ENCODE data around the gene HIVEP3. TPM values are rescaled to one million over a fixed set of nuclear protein-coding genes. Genes with fewer than 3 reads are reported as not detected.

Gene HIVEP3
- total RNA-seq, 2 donors from 2014 or later, result 8.0 to 27.6 TPM

DNA sequence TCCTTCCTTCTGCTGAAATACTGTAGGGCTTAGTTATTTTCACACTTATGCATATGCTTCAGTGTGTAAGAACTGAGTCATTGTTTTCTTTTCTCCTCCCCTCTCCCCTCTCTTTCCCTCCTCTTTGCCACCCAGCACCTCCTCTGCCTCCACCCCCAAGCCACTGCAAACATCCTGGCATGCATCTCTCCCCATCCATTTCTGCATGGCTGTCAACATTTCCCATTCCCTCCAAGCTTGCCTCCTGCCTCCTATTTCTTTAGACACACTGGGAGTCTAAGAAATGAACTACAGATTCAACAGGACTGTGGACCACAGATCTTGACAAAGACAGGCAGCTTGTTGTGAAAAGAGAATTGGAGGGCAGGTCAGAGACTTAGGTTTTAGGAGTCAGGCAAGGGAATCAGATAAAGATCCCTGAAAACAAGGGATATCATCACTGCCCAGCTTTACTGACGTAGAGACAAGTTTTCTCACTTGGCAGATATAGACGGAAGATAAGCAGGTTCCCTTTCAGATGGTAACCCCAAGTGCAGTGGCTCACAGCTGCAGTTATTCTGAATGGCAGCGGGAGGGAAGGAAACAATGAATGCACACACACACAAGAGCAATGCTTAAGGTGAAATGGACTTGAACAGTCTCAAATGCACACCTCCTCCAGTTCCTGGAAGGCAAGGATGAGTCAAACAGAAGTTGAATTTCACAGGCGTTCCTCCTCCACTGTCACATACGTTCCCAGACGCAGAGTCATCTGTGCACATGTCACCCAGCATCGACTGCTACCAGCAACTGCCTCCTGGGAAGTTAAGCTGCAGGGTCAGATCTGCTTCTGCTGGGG, 56.1 kb downstream of the HIVEP3 start:
- Mint-ChIP-seq H3K9me3 (no peaks in the 10 kb centered on the region), H3K36me3 (ENCODE audit: low read depth) (peaks cover 6% of the 10 kb centered on the region), H3K27ac (peak overlapping the region; percentile 82), H3K4me3 (peak overlapping the region; percentile 69), H3K27me3 (no peaks in the 10 kb centered on the region), H3K4me1 (peaks cover 28% of the 10 kb centered on the region)
- peak; percentile 97 for ATAC-seq (replicated peaks)

DNA sequence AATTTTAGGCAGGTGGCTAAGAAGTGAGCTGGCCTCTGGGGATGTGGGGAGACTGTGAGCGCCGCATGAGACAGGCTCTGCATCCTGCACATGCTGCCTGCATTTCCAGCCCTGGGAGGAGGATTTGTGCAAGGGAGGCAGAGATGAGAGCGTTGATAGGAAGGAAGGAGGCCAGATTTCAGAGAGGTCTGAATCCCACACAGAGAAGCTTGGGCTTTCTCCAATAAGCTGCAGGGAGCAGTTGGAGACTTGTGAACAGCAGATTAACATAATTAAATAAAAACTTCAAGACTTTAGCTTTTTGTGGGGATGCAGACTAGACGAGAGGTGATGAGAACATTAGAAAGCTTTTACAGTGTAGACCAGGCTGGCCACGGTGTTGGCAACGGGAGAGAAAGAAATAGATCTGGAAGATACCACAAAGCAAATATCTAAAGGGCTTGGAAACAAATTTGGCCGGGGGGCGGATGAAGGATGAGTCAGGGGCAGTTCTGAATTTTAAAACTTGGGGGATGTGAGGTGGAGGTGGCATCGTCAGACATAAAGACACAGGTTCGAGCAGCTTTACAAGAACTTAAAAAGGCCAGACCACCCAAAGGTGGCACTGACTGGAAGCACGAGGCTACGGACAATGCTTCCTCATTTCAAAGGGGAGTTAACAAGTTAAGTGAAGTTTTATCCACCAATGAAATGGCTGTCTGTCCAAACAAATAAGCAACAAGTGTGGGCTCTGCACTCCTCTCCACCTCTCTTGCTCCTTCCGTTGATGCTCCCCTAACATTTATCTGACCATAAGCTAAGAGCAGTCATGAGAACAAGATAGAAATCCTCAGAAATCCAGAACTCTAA, 57.0 kb downstream of the HIVEP3 start:
- no peak for ATAC-seq (replicated peaks)
- no peaks in the 10 kb centered on the region for H3K27me3 Mint-ChIP-seq
- H3K4me3 Mint-ChIP-seq, result peak overlapping the region; percentile 69
- H3K9me3 Mint-ChIP-seq, result no peaks in the 10 kb centered on the region
- H3K4me1 Mint-ChIP-seq, result peaks cover 28% of the 10 kb centered on the region
- peak overlapping the region; percentile 82 for H3K27ac Mint-ChIP-seq
- H3K36me3 Mint-ChIP-seq (ENCODE audit: low read depth), result peaks cover 6% of the 10 kb centered on the region

DNA sequence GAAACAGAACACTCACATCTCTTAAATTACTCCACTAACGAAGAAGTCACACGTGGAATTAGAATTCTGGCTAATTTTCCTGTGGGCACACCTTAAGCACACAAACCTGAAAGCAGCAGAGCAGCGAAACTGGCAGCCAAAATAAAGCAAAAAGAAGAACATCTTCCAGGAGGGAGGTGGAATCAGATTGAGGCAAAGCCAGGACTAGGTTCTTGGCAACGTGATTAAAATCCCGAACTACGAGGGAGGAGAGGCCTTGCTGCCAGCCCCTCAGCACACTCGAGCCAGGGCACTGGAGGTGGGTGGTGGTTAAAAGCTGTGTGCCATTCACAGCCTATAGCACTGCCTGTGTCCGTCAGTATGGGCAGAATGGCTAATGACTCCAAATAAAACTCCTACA, 58.0 kb downstream of the HIVEP3 start:
- no peaks in the 10 kb centered on the region for H3K27me3 Mint-ChIP-seq

DNA sequence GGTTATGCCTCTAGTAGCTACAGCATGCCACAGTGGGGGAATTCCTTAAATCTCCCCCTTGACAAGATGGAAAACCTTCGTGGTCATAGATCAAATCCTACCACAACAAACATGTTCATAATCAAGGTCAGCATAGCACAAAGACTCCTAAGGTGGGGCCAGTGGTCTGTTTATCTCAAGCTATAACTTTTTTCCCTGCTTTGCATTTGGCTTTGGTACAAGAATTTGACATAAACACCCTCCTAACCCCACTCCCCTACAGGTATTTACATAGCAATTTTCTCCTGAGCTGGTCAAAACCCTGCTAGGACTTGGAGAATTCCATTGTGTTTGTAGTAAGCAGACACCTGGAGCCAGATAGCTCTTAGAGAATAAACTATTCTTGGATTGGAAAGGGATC, 58.5 kb downstream of the HIVEP3 start:
- peaks cover 32% of the 10 kb centered on the region for H3K4me1 Mint-ChIP-seq
- H3K36me3 Mint-ChIP-seq (ENCODE audit: low read depth), result peaks cover 15% of the 10 kb centered on the region
- H3K4me3 Mint-ChIP-seq, result no peak overlapping the region
- no peaks in the 10 kb centered on the region for H3K27me3 Mint-ChIP-seq
- no peak for ATAC-seq (replicated peaks)
- H3K27ac Mint-ChIP-seq, result no peak overlapping the region
- no peaks in the 10 kb centered on the region for H3K9me3 Mint-ChIP-seq

More for the DNA sequence above, 58.0 kb downstream of the HIVEP3 start:
- peaks cover 32% of the 10 kb centered on the region for H3K4me1 Mint-ChIP-seq
- H3K27ac Mint-ChIP-seq, result no peak overlapping the region
- no peak overlapping the region for H3K4me3 Mint-ChIP-seq
- no peak for ATAC-seq (replicated peaks)
- H3K36me3 Mint-ChIP-seq (ENCODE audit: low read depth), result peaks cover 10% of the 10 kb centered on the region
- no peaks in the 10 kb centered on the region for H3K9me3 Mint-ChIP-seq

DNA sequence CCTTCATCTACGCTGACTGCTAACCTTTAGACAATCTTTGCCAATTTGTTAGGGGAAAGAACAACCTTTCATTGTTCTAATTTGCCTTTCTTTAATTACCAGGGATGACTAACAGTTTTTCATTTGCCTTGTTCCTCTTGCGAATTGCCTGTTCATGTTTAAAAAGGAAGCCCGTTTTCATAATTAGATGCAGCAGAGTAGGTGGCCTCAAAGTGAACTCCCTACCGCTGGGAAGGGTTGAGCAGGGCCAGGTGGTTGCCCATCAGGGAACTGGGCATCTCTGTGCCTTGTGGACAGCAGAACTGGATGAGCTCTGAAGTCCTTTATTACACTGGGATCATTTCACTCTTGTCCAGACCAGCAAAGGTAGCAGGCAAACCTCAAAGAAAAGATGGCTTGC, 59.0 kb downstream of the HIVEP3 start:
- ATAC-seq (replicated peaks), result no peak
- Mint-ChIP-seq H3K4me3 (no peak overlapping the region), H3K27ac (no peak overlapping the region), H3K9me3 (no peaks in the 10 kb centered on the region), H3K36me3 (ENCODE audit: low read depth) (peaks cover 15% of the 10 kb centered on the region), H3K27me3 (no peaks in the 10 kb centered on the region), H3K4me1 (peaks cover 32% of the 10 kb centered on the region)

DNA sequence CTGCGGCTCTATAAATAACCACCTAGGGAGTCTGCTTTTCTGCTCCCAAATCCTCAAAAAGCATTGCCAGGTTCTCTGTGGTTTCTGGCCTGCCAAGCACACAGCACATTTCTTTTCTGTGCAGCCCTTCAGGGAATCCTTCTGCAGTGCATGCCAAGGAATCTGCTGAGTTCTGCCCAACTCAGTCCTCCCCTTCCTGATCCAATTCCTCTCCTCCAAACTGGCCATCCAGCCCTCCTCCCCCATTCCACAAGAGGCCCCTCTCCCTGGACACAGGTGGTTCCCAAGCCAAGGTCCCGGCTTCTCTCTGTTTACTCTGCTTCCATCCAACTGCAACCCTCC, 61.8 kb downstream of the HIVEP3 start:
- Mint-ChIP-seq H3K9me3 (no peaks in the 10 kb centered on the region), H3K27me3 (no peaks in the 10 kb centered on the region), H3K4me3 (no peak overlapping the region), H3K4me1 (peaks cover 27% of the 10 kb centered on the region), H3K27ac (no peak overlapping the region), H3K36me3 (ENCODE audit: low read depth) (peaks cover 9% of the 10 kb centered on the region)
- ATAC-seq (replicated peaks), result no peak

DNA sequence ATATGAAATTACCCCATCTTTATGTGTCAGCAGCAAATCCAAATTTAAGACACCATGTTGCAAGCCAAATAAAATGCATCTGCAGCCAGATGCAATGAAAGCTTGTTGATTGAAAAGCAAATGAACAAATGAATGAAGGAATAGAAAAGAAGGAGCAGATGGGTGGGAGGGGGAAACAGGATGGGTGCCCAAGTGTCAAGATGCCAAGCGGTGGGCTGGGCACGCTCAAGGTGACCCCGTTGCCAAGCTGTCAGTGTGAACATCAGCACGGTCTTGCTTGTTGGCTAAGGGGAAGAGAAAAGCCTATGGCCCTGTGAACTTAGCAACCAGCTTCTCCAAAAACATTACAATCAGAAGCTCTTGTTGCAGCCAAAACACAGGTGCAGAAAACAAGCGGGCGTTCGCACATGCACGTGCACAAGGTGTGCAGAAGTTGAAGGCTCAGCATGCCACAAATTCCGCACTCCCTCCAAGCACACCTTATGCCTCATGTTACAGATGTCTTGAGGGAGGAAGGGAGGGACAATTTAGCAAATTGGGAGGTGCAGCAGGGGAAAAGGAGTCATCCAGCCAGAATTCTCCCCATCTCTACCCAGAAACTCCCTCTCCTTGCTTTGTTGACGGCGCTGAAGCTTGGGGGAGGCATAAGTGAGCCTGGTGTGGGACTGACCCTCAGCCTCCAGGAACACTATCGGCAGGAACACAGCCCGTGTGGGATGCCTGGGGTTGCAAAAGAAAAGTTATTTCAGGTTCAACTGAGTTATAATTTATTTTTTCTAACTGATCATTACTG, 62.4 kb downstream of the HIVEP3 start:
- Mint-ChIP-seq H3K4me1 (peaks cover 21% of the 10 kb centered on the region), H3K27ac (no peak overlapping the region), H3K4me3 (no peak overlapping the region), H3K27me3 (no peaks in the 10 kb centered on the region), H3K9me3 (no peaks in the 10 kb centered on the region), H3K36me3 (ENCODE audit: low read depth) (peaks cover 9% of the 10 kb centered on the region)
- no peak for ATAC-seq (replicated peaks)

DNA sequence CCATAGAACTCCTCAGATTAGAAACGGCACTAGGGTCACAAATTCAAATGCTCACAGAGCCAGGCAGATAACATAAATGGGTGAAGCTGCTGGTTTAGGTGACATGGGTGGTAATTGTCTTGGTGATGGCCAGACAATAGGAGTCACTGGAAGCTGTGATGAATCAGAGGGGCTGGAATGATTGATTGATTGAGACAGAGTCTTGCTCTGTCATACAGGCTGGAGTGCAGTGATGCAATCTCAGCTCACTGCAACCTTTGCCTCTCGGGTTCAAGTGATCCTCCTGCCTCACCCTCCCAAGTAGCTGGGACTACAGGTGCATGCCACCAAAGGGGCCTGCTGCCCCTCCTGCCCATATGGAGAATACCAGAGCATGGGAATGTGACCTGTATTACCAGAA, 63.0 kb downstream of the HIVEP3 start:
- no peak for ATAC-seq (replicated peaks)
- H3K27me3 Mint-ChIP-seq, result no peaks in the 10 kb centered on the region
- H3K4me3 Mint-ChIP-seq, result no peak overlapping the region
- H3K4me1 Mint-ChIP-seq, result peaks cover 23% of the 10 kb centered on the region
- no peaks in the 10 kb centered on the region for H3K9me3 Mint-ChIP-seq
- peaks cover 9% of the 10 kb centered on the region for H3K36me3 Mint-ChIP-seq (ENCODE audit: low read depth)
- H3K27ac Mint-ChIP-seq, result no peak overlapping the region

DNA sequence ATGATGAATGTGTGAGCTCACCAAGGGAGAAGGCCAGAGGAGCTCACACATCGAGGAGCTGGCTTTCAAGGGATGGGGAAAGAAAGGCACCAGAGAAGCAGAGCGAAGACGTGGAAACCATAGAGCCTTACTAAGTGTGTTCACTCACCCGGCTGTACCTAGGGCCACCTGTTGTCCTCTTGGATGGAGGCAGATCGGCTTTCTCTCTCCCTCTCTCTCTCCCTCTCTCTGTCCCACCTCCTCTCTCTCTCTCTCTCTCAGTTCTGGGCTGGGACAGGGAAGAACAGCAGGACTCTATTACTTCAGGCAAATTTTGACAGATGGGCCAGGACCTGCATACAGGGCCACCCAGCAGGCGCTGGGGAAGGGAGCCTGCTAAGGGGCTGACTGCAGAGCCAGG, 64.8 kb downstream of the HIVEP3 start:
- H3K4me1 Mint-ChIP-seq, result peaks cover 24% of the 10 kb centered on the region
- ATAC-seq (replicated peaks), result no peak

DNA sequence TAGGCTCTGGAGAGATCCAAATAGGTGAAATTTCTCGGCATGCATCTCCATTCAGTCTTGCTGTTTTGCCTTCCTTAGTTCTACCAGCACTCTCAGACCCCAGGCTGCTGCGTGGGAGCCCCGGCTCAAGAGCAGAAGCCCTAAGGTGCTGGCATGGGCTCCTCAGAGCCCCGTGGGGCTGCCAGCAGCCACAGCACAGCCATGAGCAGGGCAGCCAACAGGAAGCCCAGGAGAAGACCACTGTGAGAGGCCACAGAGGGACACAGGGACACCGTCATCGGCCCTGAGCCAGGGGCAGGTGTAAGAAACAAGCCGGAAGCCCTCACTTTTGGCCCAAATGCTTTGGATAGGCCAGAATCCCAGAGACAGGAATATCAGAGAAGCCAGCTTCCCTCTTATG, 66.6 kb downstream of the HIVEP3 start:
- Mint-ChIP-seq H3K4me1 (peaks cover 27% of the 10 kb centered on the region), H3K36me3 (ENCODE audit: low read depth) (peaks cover 14% of the 10 kb centered on the region), H3K4me3 (no peak overlapping the region), H3K27ac (no peak overlapping the region), H3K27me3 (no peaks in the 10 kb centered on the region), H3K9me3 (no peaks in the 10 kb centered on the region)
- ATAC-seq (replicated peaks), result no peak

More for the DNA sequence above, 64.8 kb downstream of the HIVEP3 start:
- peaks cover 9% of the 10 kb centered on the region for H3K36me3 Mint-ChIP-seq (ENCODE audit: low read depth)
- no peak overlapping the region for H3K4me3 Mint-ChIP-seq
- no peaks in the 10 kb centered on the region for H3K27me3 Mint-ChIP-seq
- H3K9me3 Mint-ChIP-seq, result no peaks in the 10 kb centered on the region
- H3K27ac Mint-ChIP-seq, result no peak overlapping the region

DNA sequence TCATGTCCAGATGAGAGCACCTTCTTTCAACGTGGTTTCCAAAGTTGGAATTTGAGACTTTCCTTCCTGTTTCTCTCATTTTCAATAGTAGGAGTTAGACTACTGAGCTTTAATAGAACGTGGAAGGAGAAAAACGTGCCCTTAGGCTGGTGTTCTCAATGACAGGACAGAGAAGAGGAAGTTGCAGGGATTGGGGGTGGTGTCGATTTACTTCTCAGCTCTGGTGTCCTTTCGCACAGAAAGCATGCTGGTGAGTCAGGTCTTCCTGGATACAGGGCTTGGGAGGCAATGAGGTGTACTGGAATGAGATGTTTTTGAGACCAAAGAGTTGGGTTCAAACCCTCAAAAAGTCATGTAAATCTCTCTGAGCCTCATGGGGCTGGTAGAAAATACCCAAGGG, 67.1 kb downstream of the HIVEP3 start:
- H3K36me3 Mint-ChIP-seq (ENCODE audit: low read depth), result peaks cover 14% of the 10 kb centered on the region
- no peak for ATAC-seq (replicated peaks)
- no peaks in the 10 kb centered on the region for H3K27me3 Mint-ChIP-seq
- H3K27ac Mint-ChIP-seq, result no peak overlapping the region
- peaks cover 32% of the 10 kb centered on the region for H3K4me1 Mint-ChIP-seq
- no peak overlapping the region for H3K4me3 Mint-ChIP-seq
- H3K9me3 Mint-ChIP-seq, result no peaks in the 10 kb centered on the region

DNA sequence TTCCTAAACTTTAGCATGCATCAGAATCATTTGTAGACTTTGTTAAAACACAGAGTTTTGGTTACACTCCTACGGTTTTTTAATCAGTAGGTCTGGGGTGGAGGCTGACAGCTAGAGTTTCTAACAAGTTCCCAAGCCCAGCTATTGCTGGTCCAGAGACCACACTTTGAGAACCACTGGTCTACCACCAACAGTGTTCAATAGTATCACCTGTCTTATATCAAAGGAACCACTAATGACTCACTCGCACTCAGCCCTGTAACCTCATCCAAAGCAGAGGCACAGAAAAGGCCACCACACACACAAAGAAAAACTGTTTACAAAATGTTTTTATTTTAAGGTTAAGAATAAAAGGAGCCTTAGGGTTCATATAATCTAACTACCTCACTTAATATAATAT, 68.7 kb downstream of the HIVEP3 start:
- no peak overlapping the region for H3K27ac Mint-ChIP-seq
- peaks cover 30% of the 10 kb centered on the region for H3K4me1 Mint-ChIP-seq
- peaks cover 5% of the 10 kb centered on the region for H3K36me3 Mint-ChIP-seq (ENCODE audit: low read depth)
- no peaks in the 10 kb centered on the region for H3K9me3 Mint-ChIP-seq
- peak overlapping the region; percentile 16 for H3K4me3 Mint-ChIP-seq
- peak; percentile 98 for ATAC-seq (replicated peaks)
- H3K27me3 Mint-ChIP-seq, result no peaks in the 10 kb centered on the region

DNA sequence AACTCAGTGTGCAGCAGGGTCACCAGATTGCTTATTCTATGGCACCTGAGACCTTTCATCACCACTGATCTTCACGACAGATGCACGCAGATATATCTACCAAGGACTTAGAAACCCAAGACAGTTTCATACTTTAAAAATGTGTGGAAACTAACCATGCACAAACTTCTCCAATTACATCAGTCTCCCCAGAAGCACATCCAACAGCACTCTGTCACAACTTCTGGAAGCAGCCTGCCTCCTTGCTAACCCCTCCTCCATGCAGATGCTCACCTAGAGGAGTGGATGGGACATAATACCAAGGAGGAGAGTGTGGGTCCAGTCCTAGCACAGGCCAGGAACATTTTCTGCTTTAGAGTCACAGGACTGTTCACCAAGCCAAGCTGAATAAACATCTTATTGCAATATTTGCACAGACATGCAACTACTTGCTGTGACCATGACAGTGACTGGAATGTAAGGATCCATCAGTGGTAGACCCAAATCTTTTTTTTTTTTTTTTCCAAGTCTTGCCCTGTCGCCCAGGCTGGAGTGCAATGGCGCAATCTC, 69.4 kb downstream of the HIVEP3 start:
- peaks cover 33% of the 10 kb centered on the region for H3K4me1 Mint-ChIP-seq
- H3K4me3 Mint-ChIP-seq, result no peak overlapping the region
- no peak overlapping the region for H3K27ac Mint-ChIP-seq
- peaks cover 5% of the 10 kb centered on the region for H3K36me3 Mint-ChIP-seq (ENCODE audit: low read depth)
- no peak for ATAC-seq (replicated peaks)
- H3K27me3 Mint-ChIP-seq, result no peaks in the 10 kb centered on the region
- H3K9me3 Mint-ChIP-seq, result no peaks in the 10 kb centered on the region
